ENCODE results near the gene COL5A1.

Gene COL5A1

DNA sequence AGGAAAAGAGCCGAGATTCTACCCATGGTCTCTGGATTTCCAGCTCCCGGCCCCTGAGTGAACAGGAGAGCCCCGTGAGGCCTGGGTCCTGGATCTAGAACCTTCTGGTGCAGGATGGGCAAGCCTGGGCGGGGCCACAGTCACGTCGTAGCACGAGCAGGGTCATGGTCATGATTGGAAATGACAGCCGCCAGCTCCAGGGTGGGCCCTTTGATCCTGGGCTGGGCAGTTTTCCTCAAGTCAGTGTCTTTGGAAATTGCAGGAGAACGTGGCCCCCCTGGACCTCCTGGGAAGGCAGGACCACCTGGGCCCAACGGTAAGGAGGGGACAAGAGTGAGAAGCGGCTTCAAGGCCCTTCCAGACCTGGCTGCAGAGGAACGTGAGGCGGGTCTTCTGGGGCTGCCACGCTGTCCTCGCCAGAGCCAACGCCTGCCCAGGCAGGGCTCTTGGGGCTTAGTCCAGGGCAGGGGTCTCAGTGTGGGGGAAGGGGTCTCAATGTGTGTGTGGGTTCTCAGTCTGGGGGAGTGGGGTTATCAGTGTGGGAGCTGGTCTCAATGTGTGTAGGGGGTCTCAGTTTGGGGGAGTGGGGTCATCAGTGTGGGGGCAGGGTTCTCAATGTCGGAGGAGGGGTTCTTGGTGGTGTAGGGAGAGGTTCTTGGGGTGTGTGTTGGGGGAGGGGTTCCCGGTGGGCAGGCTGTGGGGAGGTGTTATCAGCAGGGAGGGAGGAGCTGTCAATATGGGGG is 241.6 kb downstream of the COL5A1 start:
- DNase-seq (ENCODE audit: low read depth), result no peak
- H3K4me3 ChIP-seq (ENCODE audit: low read depth, low read length), result no peak overlapping the region
- no peak for TF ChIP-seq CTCF (IDR thresholded peaks at IDR 0.05; ENCODE audit: low read depth, low read length, missing control alignments)

GRCh38 chr9:134884492-134884891 is 242.9 kb downstream of the COL5A1 start:
- no peak for TF ChIP-seq CTCF (IDR thresholded peaks at IDR 0.05; ENCODE audit: low read depth, low read length, missing control alignments)

DNA sequence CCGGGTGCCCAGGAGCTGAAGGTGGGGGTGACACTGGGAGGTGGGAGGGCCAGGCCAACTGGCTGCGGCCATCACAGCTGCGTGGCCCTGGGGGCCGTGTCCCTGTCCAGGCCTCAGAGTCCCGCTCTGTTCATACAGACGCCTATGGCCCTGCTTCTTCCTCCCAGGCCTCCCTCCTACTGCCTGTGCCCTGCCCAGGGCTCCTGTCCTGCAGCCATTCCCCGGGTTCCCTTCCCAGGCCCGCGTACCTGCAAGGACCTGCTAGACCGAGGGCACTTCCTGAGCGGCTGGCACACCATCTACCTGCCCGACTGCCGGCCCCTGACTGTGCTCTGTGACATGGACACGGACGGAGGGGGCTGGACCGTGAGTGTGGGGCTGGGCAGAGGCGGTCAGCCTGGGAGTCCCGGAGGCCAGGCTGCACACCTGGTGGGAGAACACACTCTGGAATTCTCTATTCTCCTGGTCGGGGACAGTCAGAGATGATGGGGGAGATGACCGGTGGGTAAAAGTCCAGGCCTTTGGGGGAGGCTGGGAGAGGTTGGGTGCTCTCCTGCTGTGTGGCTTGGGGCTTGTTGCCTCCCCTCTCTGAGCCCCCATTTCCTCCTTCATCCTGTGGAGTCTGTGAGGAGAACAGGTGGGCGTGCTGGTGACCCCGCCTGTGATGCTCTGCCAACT is 243.5 kb downstream of the COL5A1 start:
- DNase-seq (ENCODE audit: low read depth), result no peak
- no peak for TF ChIP-seq CTCF (IDR thresholded peaks at IDR 0.05; ENCODE audit: low read depth, low read length, missing control alignments)
- no peak overlapping the region for H3K4me3 ChIP-seq (ENCODE audit: low read depth, low read length)

More at GRCh38 chr9:134884492-134884891, 242.9 kb downstream of the COL5A1 start:
- no peak for DNase-seq (ENCODE audit: low read depth)
- no peak overlapping the region for H3K4me3 ChIP-seq (ENCODE audit: low read depth, low read length)

DNA sequence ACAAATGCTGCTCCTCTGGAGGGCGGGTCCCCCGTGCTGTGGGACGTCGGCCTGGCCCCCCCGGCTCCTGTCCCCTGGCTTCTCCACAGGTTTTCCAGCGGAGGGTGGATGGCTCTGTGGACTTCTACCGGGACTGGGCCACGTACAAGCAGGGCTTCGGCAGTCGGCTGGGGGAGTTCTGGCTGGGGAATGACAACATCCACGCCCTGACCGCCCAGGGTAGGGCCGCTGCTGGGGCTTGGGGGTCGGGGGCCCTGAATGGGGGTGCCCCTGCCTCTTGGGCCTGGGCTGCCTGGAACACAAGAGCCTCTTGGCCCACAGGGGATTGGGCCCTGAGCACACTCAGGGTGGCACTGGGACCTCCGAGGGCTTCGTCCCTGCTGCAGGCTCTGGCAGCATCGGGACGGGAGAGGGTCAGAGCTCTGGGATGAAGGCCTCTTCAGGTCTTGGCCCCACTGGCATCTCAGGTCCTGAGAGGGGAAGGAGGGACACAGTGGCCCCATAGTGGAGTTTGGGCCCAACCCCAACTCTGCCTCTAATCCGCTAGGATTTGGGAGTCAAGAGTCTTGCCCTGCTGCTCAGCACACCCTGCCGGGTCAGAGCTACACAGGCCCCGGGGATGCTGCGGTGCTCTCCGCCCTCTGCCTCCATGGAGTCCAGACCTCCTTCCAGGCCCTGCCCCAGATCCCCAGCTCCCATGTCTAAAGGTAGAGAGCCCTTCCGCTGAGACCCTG is 244.2 kb downstream of the COL5A1 start:
- H3K4me3 ChIP-seq (ENCODE audit: low read depth, low read length), result no peak overlapping the region
- no peak for TF ChIP-seq CTCF (IDR thresholded peaks at IDR 0.05; ENCODE audit: low read depth, low read length, missing control alignments)
- no peak for DNase-seq (ENCODE audit: low read depth)

GRCh38 chr9:134886413-134886913 is 244.9 kb downstream of the COL5A1 start:
- TF ChIP-seq CTCF (IDR thresholded peaks at IDR 0.05; ENCODE audit: low read depth, low read length, missing control alignments), result no peak
- H3K4me3 ChIP-seq (ENCODE audit: low read depth, low read length), result no peak overlapping the region
- DNase-seq (ENCODE audit: low read depth), result no peak

DNA sequence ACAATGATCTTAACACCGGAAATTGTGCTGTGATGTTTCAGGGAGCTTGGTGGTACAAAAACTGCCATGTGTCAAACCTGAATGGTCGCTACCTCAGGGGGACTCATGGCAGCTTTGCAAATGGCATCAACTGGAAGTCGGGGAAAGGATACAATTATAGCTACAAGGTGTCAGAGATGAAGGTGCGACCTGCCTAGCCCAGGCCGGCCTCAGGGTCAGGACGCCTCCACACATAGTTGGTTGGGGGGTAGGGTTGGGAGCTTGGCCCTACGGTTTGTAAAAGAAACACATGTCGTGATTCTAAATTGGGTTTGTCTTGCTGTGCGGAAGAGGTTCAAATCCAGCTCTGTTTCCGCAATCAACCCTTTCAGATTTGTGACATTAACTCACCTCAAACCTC is 245.6 kb downstream of the COL5A1 start:
- no peak for DNase-seq (ENCODE audit: low read depth)
- no peak overlapping the region for H3K4me3 ChIP-seq (ENCODE audit: low read depth, low read length)
- no peak for TF ChIP-seq CTCF (IDR thresholded peaks at IDR 0.05; ENCODE audit: low read depth, low read length, missing control alignments)

Data from GM12864 (cell line).